Measurements from ENCODE around the gene PAWR. TPM values are rescaled to one million over a fixed set of nuclear protein-coding genes. Genes with fewer than 3 reads are reported as not detected.

The PAWR gene
- total and polyA plus RNA-seq, 9 of the 15 experiments (the other 6 are each of a cell fraction or from before 2014, with no cell fraction given) = 0.82 TPM; not detected in 8

- TF ChIP-seq ZNF740 (CRISPR knock-in tag; IDR thresholded peaks at IDR 0.05) = no peak
- no peak for TF ChIP-seq ZNF740 (tag; IDR thresholded peaks at IDR 0.05)
- no peak for TF ChIP-seq ZNF23 (CRISPR knock-in tag; IDR thresholded peaks at IDR 0.05)
- TF ChIP-seq DMBX1 (CRISPR knock-in tag; IDR thresholded peaks at IDR 0.05; ENCODE audit: borderline replicate concordance) = no peak
- TF ChIP-seq ZNF431 (CRISPR knock-in tag; IDR thresholded peaks at IDR 0.05) = no peak
- TF ChIP-seq THAP7 (CRISPR knock-in tag; IDR thresholded peaks at IDR 0.05) = no peak
- TF ChIP-seq E2F3 (CRISPR knock-in tag; IDR thresholded peaks at IDR 0.05) = no peak
- TF ChIP-seq ZFP36 (IDR thresholded peaks at IDR 0.05; ENCODE audit: low read depth, low read length, partially characterized antibody) = no peak
- TF ChIP-seq REST (IDR thresholded peaks at IDR 0.05; ENCODE audit: borderline replicate concordance) = peak; percentile 46; the same call in 1 of the 2 replicates
- no peak for TF ChIP-seq REST (CRISPR knock-in tag; IDR thresholded peaks at IDR 0.05; ENCODE audit: low read depth)
- TF ChIP-seq SIN3A (IDR thresholded peaks at IDR 0.05; ENCODE audit: borderline replicate concordance in 2 of 2, control insufficient read depth in 1 of 2, low read depth in 2 of 2, low read length in 2 of 2) = no peak
- peak; percentile 83 for TF ChIP-seq ZNF507 (tag; conservative IDR thresholded peaks at IDR 0.05)
- no peak for TF ChIP-seq NKRF (IDR thresholded peaks at IDR 0.05; ENCODE audit: borderline replicate concordance)
- peak in 1 of 2 experiments; percentile 64; a peak in 2 of 4 replicates for TF ChIP-seq RAD21 (CRISPR knock-in tag; conservative IDR thresholded peaks at IDR 0.05 in 1 of 2, IDR thresholded peaks at IDR 0.05 in 1 of 2)
- no peak for TF ChIP-seq ZNF316 (IDR thresholded peaks at IDR 0.05)
- TF ChIP-seq RUNX1 (IDR thresholded peaks at IDR 0.05; ENCODE audit: low read depth) = no peak
Measured at GRCh38 chr12:79737875-79738718, 47.3 kb upstream of the PAWR start (continued).

Measured in K562 (cell line).